Keratinocyte (primary cell): ENCODE data around the gene NAA15. TPM values are rescaled to one million over a fixed set of nuclear protein-coding genes. Genes with fewer than 3 reads are reported as not detected.
A peak's percentile ranks its signal among the peaks of the same experiment; 100 is the strongest.

Experiments
- DNase-seq: peaks from one replicate; pipeline ENCODE4 v3.0.0-alpha.2; 2011; ENCODE audit warnings: low read depth, missing footprints, low spot score
- FAIRE-seq: peaks from 2 replicates; lab custom pipeline; 2011; peaks lifted over from hg19 to GRCh38; lab: Jason Lieb, UNC
- H2AFZ ChIP-seq: 2 replicates; pipeline ENCODE4 v1.6.0; 2012; ENCODE audit warnings: low read length, control low read depth, inconsistent platforms; ENCODE audit not compliant: control insufficient read depth
- H3K27ac ChIP-seq: 2 replicates; pipeline ENCODE4 v1.5.1; 2011; ENCODE audit warnings: low read length; ENCODE audit not compliant: control insufficient read depth, insufficient read depth
- H3K27me3 ChIP-seq: 3 replicates; pipeline ENCODE4 v1.6.0; 2011; ENCODE audit warnings: low read length; ENCODE audit not compliant: control insufficient read depth, insufficient read depth; ENCODE audit errors: extremely low read depth
- H3K36me3 ChIP-seq, 2 experiments: 2 replicates in 1 of 2; 3 replicates in 1 of 2; pipeline ENCODE4 v1.5.1; 2011; ENCODE audit warnings: low read length in 2 of 2, mild to moderate bottlenecking in 1 of 2; ENCODE audit not compliant: control insufficient read depth in 2 of 2, insufficient read depth in 2 of 2; ENCODE audit errors: extremely low read depth in 1 of 2
- H3K4me1 ChIP-seq: 3 replicates; pipeline ENCODE4 v1.5.1; 2011; ENCODE audit warnings: low read length; ENCODE audit not compliant: control insufficient read depth, insufficient read depth; ENCODE audit errors: extremely low read depth
- H3K4me2 ChIP-seq: 3 replicates; pipeline ENCODE4 v1.6.0; 2011; ENCODE audit warnings: low read depth, low read length; ENCODE audit not compliant: control insufficient read depth, insufficient read depth; ENCODE audit errors: extremely low read depth
- H3K4me3 ChIP-seq, 3 experiments: fragments of 200-600 bp in 1 of 3; sonication (generic) in 1 of 3; 2 replicates in 2 of 3; 3 replicates in 1 of 3; pipeline ENCODE4 v1.5.1; 2011 to 2016; ENCODE audit warnings: low read length in 3 of 3, mild to moderate bottlenecking in 3 of 3, control low read depth in 2 of 3, inconsistent platforms in 1 of 3, low read depth in 1 of 3, mixed read lengths in 1 of 3, mixed run types in 1 of 3, moderate library complexity in 1 of 3; ENCODE audit not compliant: control insufficient read depth in 2 of 3, insufficient read depth in 2 of 3; ENCODE audit errors: extremely low read depth in 1 of 3
- H3K79me2 ChIP-seq: 2 replicates; pipeline ENCODE4 v1.6.0; 2012; ENCODE audit warnings: low read length; ENCODE audit not compliant: control insufficient read depth, insufficient read depth
- H3K9ac ChIP-seq: 3 replicates; pipeline ENCODE4 v1.6.0; 2011; ENCODE audit warnings: low read length; ENCODE audit not compliant: control insufficient read depth, insufficient read depth; ENCODE audit errors: extremely low read depth
- H3K9me1 ChIP-seq: 3 replicates; pipeline ENCODE4 v1.6.0; 2011; ENCODE audit warnings: low read length; ENCODE audit not compliant: control insufficient read depth, insufficient read depth; ENCODE audit errors: extremely low read depth
- H3K9me3 ChIP-seq: 2 replicates; pipeline ENCODE4 v1.5.1; 2012; ENCODE audit warnings: low read depth, low read length; ENCODE audit not compliant: control insufficient read depth
- H4K20me1 ChIP-seq: 3 replicates; pipeline ENCODE4 v1.6.0; 2011; ENCODE audit warnings: low read length; ENCODE audit not compliant: control insufficient read depth, insufficient read depth; ENCODE audit errors: extremely low read depth
- CTCF ChIP-seq, 3 experiments: IDR thresholded peaks in 1 of 3; conservative IDR thresholded peaks in 1 of 3; optimal IDR thresholded peaks in 1 of 3; 2 replicates in 2 of 3; 3 replicates in 1 of 3; pipeline versions ENCODE3 to v1.5.1; 2011; ENCODE audit warnings: low read length in 3 of 3, mild to moderate bottlenecking in 3 of 3, moderate library complexity in 2 of 3, control low read depth in 1 of 3, inconsistent platforms in 1 of 3; ENCODE audit not compliant: insufficient read depth in 2 of 3; ENCODE audit errors: extremely low read depth in 1 of 3
- EZH2 ChIP-seq: IDR thresholded peaks from one replicate; pipeline ENCODE4 v1.6.1; 2012; ENCODE audit warnings: inconsistent platforms, mild to moderate bottlenecking, low read length, moderate library complexity
- dilution Hi-C: fragments of 300-500 bp; cut with MboI; formaldehyde crosslinking; loops from one replicate; pipeline ENCODE4 v1.7.0; 2020; ENCODE audit warnings: low sequenced_read_pairs; ENCODE audit not compliant: extremely low pct_ligation_motif_present
- polyA plus RNA-seq, 5 experiments: library from polyadenylated mRNA; depleted of rRNA in 3 of 5; stranded (reverse) in 3 of 5; stranded (forward) in 1 of 5; unstranded in 1 of 5; fragments of >200 nt; gene quantifications; 1 replicate in 1 of 5; 2 replicates in 3 of 5; 3 replicates in 1 of 5; pipeline versions ENCODE4 v1.2.1 to v1.2.3, GENCODE V29; 2011 to 2012; ENCODE audit warnings: missing spikeins in 2 of 5, low read depth in 1 of 5, low replicate concordance in 1 of 5

NAA15 gene
- polyA plus RNA-seq, 1 donor (not counting 4 experiments of a cell fraction or from before 2014, with no cell fraction given), result 37.2 TPM

GRCh38 chr4:139286186-139286698, 15.1 kb upstream of the NAA15 start:
- no peak for TF ChIP-seq CTCF (optimal IDR thresholded peaks at IDR 0.05 in 1 of 3, IDR thresholded peaks at IDR 0.05 in 1 of 3, conservative IDR thresholded peaks at IDR 0.05 in 1 of 3; ENCODE audit: extremely low read depth in 1 of 3, insufficient read depth in 2 of 3, low read length in 3 of 3)
- TF ChIP-seq EZH2, result no peak
- no peak for FAIRE-seq

GRCh38 chr4:139295206-139295941, 5.9 kb upstream of the NAA15 start:
- FAIRE-seq (peak; percentile 32), DNase-seq (peak; percentile 54)
- Histone ChIP-seq H3K4me3 (peak overlapping the region; percentile 55 to 80 (median 73)), H3K27me3 (no peaks in the 10 kb centered on the region), H3K4me2 (peak overlapping the region; percentile 91), H3K27ac (peak overlapping the region; percentile 81), H3K4me1 (peaks cover 31% of the 10 kb centered on the region), H3K9me3 (no peaks in the 10 kb centered on the region), H4K20me1 (no peaks in the 10 kb centered on the region), H2AFZ (peak overlapping the region; percentile 95), H3K9me1 (no peaks in the 10 kb centered on the region), H3K36me3 (peaks cover 0 to 4% of the 10 kb centered on the region in 2 experiments), H3K79me2 (peaks cover 4% of the 10 kb centered on the region), H3K9ac (peak overlapping the region; percentile 93)
- TF ChIP-seq EZH2 (no peak), CTCF (optimal IDR thresholded peaks at IDR 0.05 in 1 of 3, IDR thresholded peaks at IDR 0.05 in 1 of 3, conservative IDR thresholded peaks at IDR 0.05 in 1 of 3; ENCODE audit: extremely low read depth in 1 of 3, insufficient read depth in 2 of 3, low read length in 3 of 3) (peak; percentile 84 to 97 (median 93))
- dilution Hi-C loops, result no loop called here

More at GRCh38 chr4:139286186-139286698, 15.1 kb upstream of the NAA15 start:
- no peaks in the 10 kb centered on the region for H4K20me1 ChIP-seq
- no peak overlapping the region for H3K4me2 ChIP-seq
- H3K36me3 ChIP-seq, result no peaks in the 10 kb centered on the region
- no peaks in the 10 kb centered on the region for H3K9me3 ChIP-seq
- no peak overlapping the region for H3K4me3 ChIP-seq
- no peak overlapping the region for H2AFZ ChIP-seq
- dilution Hi-C loops, result no loop called here
- no peaks in the 10 kb centered on the region for H3K79me2 ChIP-seq
- H3K9me1 ChIP-seq, result no peaks in the 10 kb centered on the region
- H3K27me3 ChIP-seq, result no peaks in the 10 kb centered on the region
- no peak overlapping the region for H3K27ac ChIP-seq
- no peak for DNase-seq
- no peaks in the 10 kb centered on the region for H3K4me1 ChIP-seq
- no peak overlapping the region for H3K9ac ChIP-seq
